MM.1S (cell line): Measurements from ENCODE around the gene PHETA1.

Source experiments
- EZH2phosphoT487 ChIP-seq: fragments of 300-600 bp; sonication (generic); IDR thresholded peaks from 2 replicates; pipeline ENCODE4 v1.6.1; 2018; ENCODE audit warnings: antibody characterized with exemption, low read length
- TF ChIP-seq, protein P1 (sequence below): fragments of 300-600 bp; sonication (generic); IDR thresholded peaks from 2 replicates; pipeline ENCODE4 v1.5.1; 2016; ENCODE audit warnings: antibody characterized with exemption, low read length, mixed read lengths

DNA sequence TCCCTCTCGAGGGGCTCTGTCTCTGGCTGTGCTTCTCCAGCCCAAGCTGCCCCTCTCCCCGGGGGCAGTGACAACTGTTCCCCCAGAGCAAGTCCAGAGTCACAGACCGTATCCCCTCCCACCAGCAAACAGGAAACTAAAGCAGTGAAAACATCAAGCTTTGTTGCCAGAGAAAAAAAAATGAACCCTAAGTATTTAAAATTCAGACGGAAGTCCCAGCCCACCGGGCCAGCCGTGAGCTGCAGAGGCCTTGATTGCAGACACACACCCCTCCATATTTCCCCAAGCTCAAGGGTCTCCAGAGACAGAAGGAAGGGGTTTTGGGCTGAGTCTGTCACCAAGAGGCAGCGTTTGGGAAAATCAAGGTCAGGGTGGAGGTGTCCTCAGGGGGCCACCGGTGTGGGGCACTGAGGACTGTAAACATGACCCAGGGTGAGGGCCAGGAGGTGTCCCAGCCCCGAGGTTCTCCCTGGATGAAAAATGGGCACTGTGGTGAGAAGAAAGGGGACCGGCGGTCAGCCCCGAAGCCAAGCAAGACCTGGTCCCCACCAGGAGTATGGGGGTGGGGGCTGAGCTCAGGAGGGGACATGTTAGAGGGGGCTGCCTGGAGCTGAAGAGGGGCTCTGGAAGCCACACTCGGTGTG lies 7.7 kb downstream of the PHETA1 start:
- TF ChIP-seq, protein P1, sequence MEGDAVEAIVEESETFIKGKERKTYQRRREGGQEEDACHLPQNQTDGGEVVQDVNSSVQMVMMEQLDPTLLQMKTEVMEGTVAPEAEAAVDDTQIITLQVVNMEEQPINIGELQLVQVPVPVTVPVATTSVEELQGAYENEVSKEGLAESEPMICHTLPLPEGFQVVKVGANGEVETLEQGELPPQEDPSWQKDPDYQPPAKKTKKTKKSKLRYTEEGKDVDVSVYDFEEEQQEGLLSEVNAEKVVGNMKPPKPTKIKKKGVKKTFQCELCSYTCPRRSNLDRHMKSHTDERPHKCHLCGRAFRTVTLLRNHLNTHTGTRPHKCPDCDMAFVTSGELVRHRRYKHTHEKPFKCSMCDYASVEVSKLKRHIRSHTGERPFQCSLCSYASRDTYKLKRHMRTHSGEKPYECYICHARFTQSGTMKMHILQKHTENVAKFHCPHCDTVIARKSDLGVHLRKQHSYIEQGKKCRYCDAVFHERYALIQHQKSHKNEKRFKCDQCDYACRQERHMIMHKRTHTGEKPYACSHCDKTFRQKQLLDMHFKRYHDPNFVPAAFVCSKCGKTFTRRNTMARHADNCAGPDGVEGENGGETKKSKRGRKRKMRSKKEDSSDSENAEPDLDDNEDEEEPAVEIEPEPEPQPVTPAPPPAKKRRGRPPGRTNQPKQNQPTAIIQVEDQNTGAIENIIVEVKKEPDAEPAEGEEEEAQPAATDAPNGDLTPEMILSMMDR = no peak
- no peak for TF ChIP-seq EZH2phosphoT487
